Amygdala (tissue), 56 donors: Measurements from ENCODE around the gene RAPSN.
A peak's percentile ranks its signal among the peaks of the same experiment; 100 is the strongest.

Experiments used
- DNase-seq, 56 donors: peaks; one replicate each; lab custom pipeline; 2025; lab: John Stamatoyannopoulos, UW

Gene RAPSN

GRCh38 chr11:47436726-47437125, 12.2 kb downstream of the RAPSN start:
- DNase-seq, result no peak

- DNase-seq, result no peak
These were observed 13.2 kb downstream of the RAPSN start for GRCh38 chr11:47435687-47436086.

GRCh38 chr11:47434011-47434786, 14.7 kb downstream of the RAPSN start:
- DNase-seq, result peak in 9 of 56 donors; percentile 13 to 43 (median 34)

GRCh38 chr11:47433157-47433556, 15.8 kb downstream of the RAPSN start:
- DNase-seq, result no peak

- DNase-seq, result no peak
These were observed 17.4 kb downstream of the RAPSN start for GRCh38 chr11:47431356-47432083.

DNA sequence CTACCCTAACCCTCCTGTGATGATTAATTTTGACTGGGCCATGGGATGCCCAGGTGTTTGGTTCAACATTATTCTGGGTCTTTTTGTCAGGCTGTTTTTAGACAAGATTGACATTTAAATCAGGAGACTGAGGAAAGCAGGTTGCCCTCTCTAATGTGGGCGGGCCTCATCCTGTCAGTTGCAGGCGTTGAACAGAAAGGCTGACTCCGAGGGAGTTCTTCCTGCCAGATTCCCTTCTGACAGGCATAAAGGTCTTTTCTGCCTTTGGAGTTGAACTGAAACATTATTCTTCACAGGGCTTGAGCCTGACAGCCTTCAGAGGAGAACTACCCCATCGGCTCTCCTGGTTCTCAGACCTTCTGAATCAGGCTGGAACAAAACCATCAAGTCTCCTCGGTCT, 18.4 kb downstream of the RAPSN start:
- no peak for DNase-seq

- peak; percentile 83 to 98 (median 95) for DNase-seq
These were observed 22.6 kb downstream of the RAPSN start, which contains the start of gene PSMC3 for GRCh38 chr11:47426062-47426956. PSMC3 (minus strand) TSS chr11:47426439; CDS start chr11:47426279, 160 bp downstream.

DNA sequence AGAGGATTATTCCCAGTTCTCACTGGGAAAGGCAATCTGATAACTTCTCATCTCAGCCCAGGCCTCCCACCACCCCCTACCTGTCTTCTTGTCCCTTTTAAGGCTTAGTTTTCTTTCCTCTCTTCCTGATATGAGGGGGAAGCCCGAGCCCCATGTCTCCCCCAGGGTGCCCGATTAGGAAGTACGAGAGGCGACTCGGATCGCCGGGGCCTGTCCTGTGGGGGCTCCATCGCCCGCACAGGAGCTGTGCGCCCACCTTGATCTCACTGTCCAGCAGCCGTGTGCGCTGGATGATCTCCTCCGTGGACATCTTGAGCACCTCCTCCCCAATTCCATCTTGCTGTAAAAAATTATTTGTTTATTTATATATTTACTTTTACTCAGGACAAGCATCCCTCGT, 23.3 kb downstream of the RAPSN start:
- DNase-seq, result no peak

GRCh38 chr11:47418454-47419259, 30.3 kb downstream of the RAPSN start:
- DNase-seq, result no peak

GRCh38 chr11:47417712-47418111, 31.2 kb downstream of the RAPSN start:
- DNase-seq, result no peak

DNA sequence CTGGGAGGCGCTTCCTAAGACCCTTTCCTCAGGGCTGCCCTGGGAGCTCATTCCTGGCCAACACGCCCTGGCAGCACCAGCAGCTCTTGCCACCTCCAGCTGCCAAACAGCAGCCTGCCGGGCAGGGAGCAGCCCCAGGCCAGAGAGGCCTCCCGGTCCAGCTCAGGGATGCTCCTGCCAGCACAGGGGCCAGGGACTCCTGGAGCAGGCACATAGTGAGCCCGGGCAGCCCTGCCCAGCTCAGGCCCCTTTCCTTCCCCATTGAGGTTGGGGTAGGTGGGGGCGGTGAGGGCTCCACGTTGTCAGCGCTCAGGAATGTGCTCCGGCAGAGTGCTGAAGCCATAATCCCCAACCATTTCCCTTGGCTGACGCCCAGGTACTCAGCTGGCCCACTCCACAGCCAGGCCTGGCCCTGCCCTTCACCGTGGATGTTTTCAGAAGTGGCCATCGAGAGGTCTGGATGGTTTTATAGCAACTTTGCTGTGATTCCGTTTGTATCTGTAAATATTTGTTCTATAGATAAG, 32.9 kb downstream of the RAPSN start:
- peak in 2 of 56 donors; percentile 21 to 26 for DNase-seq

- no peak for DNase-seq
These were observed 33.7 kb downstream of the RAPSN start for GRCh38 chr11:47415091-47415854.

GRCh38 chr11:47414685-47415070, 34.3 kb downstream of the RAPSN start:
- DNase-seq, result no peak

DNA sequence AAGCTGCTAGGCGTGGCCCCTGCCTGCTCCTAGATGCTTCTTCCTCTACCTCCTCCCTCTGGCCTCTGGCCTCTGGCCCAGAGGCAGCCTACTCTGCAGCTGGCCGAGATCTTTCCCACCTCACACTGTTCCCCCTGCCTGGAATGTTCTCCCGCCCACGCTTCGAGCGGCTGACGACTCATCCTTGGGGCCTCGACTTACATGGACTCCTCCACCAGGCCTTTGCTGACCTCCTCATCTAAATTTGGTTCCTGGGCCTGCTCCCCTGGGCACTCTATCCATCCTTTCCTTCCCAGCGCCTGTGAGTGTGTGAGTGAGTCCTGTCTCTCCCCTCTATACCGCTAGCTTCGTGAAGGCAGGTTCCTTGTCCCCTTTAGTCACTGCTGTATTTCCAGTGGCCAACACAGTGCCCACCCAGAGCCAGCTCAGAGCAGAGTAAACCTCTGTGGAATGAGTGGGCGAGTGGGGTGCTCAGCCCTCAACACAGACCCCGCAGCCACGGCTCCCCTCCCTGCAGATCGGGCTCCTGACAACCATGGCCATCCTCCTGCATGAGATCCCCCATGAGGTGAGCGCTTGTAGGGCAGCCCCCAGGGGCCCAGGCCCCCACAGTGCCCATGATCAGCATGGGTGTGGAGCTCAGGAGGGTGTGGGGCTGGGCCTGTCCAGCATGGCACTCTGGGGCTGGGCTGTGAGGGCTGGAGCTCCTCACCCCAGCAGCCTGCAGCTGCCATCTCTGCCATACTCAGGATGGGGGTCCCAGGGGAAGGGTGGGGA, 34.8 kb downstream of the RAPSN start:
- DNase-seq, result peak in 1 of 56 donors; percentile 29

DNA sequence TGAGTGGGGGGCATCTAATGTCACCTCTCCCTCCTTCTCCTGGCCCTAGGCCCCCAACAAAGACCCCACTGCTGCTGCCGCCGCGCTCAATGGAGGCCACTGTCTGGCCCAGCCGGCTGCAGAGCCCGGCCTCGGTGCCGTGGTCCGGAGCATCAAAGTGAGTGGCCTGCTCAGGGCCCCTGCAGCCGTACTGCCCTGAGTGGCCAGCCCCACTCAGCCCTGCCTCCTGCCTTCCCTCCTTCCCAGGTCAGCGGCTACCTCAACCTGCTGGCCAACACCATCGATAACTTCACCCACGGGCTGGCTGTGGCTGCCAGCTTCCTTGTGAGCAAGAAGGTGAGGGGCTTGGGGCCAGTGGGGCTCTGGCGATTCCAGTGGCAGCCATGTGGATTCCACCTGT, 35.6 kb downstream of the RAPSN start:
- no peak for DNase-seq

- DNase-seq, result peak in 20 of 56 donors; percentile 23 to 67 (median 50)
These were observed 36.8 kb downstream of the RAPSN start for GRCh38 chr11:47411884-47412746.
